Endothelial cell of umbilical vein (primary cell): ENCODE data around the gene LMNB1.

Experiments used
- CTCF ChIP-seq, 2 donors: IDR thresholded peaks; 1 replicate in 1 of 2; 2 replicates in 1 of 2; pipeline ENCODE4 v1.5.1; 2011; ENCODE audit warnings: low read length in 2 of 2, mild to moderate bottlenecking in 2 of 2, moderate library complexity in 2 of 2, control low read depth in 1 of 2, inconsistent platforms in 1 of 2, low read depth in 1 of 2; ENCODE audit not compliant: insufficient read depth in 1 of 2; ENCODE audit errors: extremely low read depth in 1 of 2
- EZH2 ChIP-seq: IDR thresholded peaks from 2 replicates; pipeline ENCODE4 v1.6.1; 2012; ENCODE audit warnings: borderline replicate concordance, low read depth, mild to moderate bottlenecking, moderate library complexity, low read length, inconsistent platforms; ENCODE audit not compliant: severe bottlenecking
- FOS ChIP-seq: IDR thresholded peaks from 2 replicates; pipeline ENCODE4 v1.6.1; 2011; ENCODE audit warnings: mild to moderate bottlenecking, low read length, moderate library complexity, borderline replicate concordance; ENCODE audit not compliant: insufficient read depth
- JUN ChIP-seq: IDR thresholded peaks from 2 replicates; pipeline ENCODE4 v1.6.1; 2011; ENCODE audit warnings: borderline replicate concordance, low read depth; ENCODE audit not compliant: insufficient read length, insufficient read depth
- MAX ChIP-seq: IDR thresholded peaks from 2 replicates; pipeline ENCODE4 v1.6.1; 2011; ENCODE audit not compliant: insufficient read depth, insufficient read length
- POLR2A ChIP-seq: IDR thresholded peaks from 2 replicates; pipeline ENCODE4 v1.6.1; 2012; ENCODE audit warnings: low read depth, mild to moderate bottlenecking, control low read depth, low read length
- POLR2AphosphoS5 ChIP-seq: IDR thresholded peaks from 2 replicates; pipeline ENCODE4 v1.6.1; 2012; ENCODE audit warnings: low read depth, mild to moderate bottlenecking, control low read depth, low read length, moderate library complexity; ENCODE audit not compliant: insufficient read depth

GRCh38 chr5:126872561-126873354 is 95.8 kb downstream of the LMNB1 start:
- TF ChIP-seq CTCF (IDR thresholded peaks at IDR 0.05; ENCODE audit: extremely low read depth in 1 of 2, insufficient read depth in 1 of 2, low read depth in 1 of 2, low read length in 2 of 2) (no peak), POLR2AphosphoS5 (no peak), POLR2A (no peak), EZH2 (no peak), MAX (no peak), FOS (no peak), JUN (no peak)
